ENCODE data around the gene TYMP. TPM values are rescaled to one million over a fixed set of nuclear protein-coding genes. Genes with fewer than 3 reads are reported as not detected.

The TYMP gene
- total and polyA plus RNA-seq, 2 of the 4 experiments (the other 2 are of a cell fraction) = 0.18 to 0.74 TPM

DNA sequence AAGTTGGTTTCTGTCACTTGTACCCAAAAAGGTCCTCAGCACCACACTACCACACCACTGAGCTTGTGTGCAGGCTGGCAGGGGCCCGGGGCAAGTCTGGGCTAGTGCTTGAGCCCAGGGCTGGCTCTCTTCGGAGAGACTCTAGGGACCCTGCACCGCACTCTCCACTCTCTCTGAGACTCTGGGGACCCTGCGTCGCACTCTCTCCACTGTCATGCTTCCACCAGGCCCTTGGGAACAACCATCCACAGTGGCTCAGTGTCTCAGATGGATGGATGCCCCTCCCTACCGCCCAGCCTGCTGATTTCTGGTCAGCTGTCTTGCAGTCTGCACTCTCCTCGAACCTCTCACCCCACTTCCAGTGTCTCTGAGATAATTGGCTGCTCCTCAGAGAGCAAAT, 52.9 kb downstream of the TYMP start:
- peak overlapping the region; percentile 16; the same call in 1 of the 2 replicates for H2BK120ac ChIP-seq (ENCODE audit: low read depth, low read length)
- no peak overlapping the region for H2AK5ac ChIP-seq (ENCODE audit: low read depth, low read length)
- POLR2A ChIA-PET (ENCODE audit: unreplicated experiment) = no interaction called here
- peaks cover 24% of the 10 kb centered on the region for H4K20me1 ChIP-seq (ENCODE audit: insufficient read depth, low read length)
- H2BK20ac ChIP-seq (ENCODE audit: low read depth, low read length) = no peak overlapping the region
- 0 out of 2 replicates have a peak overlapping the region, but pooled peaks have one; percentile 34 for H3K23ac ChIP-seq (ENCODE audit: low read depth, low read length)
- H4K5ac ChIP-seq (ENCODE audit: low read depth, low read length) = 0 out of 2 replicates have a peak overlapping the region, but pooled peaks have one; percentile 35
- intact Hi-C loops (cut with micrococcal nuclease) = no loop called here
- no peak overlapping the region for H3K18ac ChIP-seq (ENCODE audit: low read depth, low read length)
- peaks cover 2% of the 10 kb centered on the region; the same call in 1 of the 2 replicates for H3K36me3 ChIP-seq (ENCODE audit: control insufficient read depth, insufficient read depth, low read length)
- H3K4me2 ChIP-seq (ENCODE audit: low read depth, low read length) = no peak overlapping the region
- H3K79me1 ChIP-seq (ENCODE audit: low read depth in 1 of 2, low read length in 2 of 2) = peaks cover 13 to 24% of the 10 kb centered on the region in 2 experiments; a peak in 3 of 4 replicates
- no peaks in the 10 kb centered on the region for H3K9me3 ChIP-seq (ENCODE audit: control insufficient read depth, insufficient read depth, low read length)
- H3K4me3 ChIP-seq (ENCODE audit: insufficient read depth, low read depth, low read length) = no peak overlapping the region
- H3K9ac ChIP-seq (ENCODE audit: low read depth, low read length) = no peak overlapping the region
- dilution Hi-C loops (cut with HindIII; ENCODE audit: low sequenced_read_pairs, unreplicated experiment) = no loop called here
- peaks cover 21% of the 10 kb centered on the region for H3K27me3 ChIP-seq (ENCODE audit: control insufficient read depth, insufficient read depth, low read length)
- peaks cover 13% of the 10 kb centered on the region for H3K4me1 ChIP-seq (ENCODE audit: control insufficient read depth, insufficient read depth, low read length)
- no TSS peak for BruUV-seq (replicated peaks)
- CTCF ChIA-PET = no interaction called here
- H2AK9ac ChIP-seq (replicated peaks; ENCODE audit: low read depth, low read length, poor library complexity) = no peak overlapping the region
- H3K9me1 ChIP-seq (ENCODE audit: insufficient read depth, low read length) = peaks cover 13% of the 10 kb centered on the region
- ATAC-seq (ENCODE audit: low read depth) (no peak), DNase-seq (no peak)
- no peak overlapping the region for H2BK15ac ChIP-seq (ENCODE audit: low read depth, low read length)
- WGBS, 2 experiments (ENCODE audit: extremely low coverage in 2 of 2, insufficient read length in 1 of 2) = 60% methylated on average over 2 of the region's 7 CpGs; no CpG with 5 or more reads in 1 of the 2 experiments
- TF ChIP-seq CHD1 (IDR thresholded peaks at IDR 0.05; ENCODE audit: low read depth, low read length) (no peak), RFX5 (IDR thresholded peaks at IDR 0.05; ENCODE audit: low read depth, low read length) (no peak), MAZ (IDR thresholded peaks at IDR 0.05; ENCODE audit: borderline replicate concordance, low read depth, low read length) (no peak), RAD21 (IDR thresholded peaks at IDR 0.05; ENCODE audit: low read length) (no peak), FOS (IDR thresholded peaks at IDR 0.05; ENCODE audit: low read depth, low read length) (no peak)
- TF ChIP-seq, protein P1, sequence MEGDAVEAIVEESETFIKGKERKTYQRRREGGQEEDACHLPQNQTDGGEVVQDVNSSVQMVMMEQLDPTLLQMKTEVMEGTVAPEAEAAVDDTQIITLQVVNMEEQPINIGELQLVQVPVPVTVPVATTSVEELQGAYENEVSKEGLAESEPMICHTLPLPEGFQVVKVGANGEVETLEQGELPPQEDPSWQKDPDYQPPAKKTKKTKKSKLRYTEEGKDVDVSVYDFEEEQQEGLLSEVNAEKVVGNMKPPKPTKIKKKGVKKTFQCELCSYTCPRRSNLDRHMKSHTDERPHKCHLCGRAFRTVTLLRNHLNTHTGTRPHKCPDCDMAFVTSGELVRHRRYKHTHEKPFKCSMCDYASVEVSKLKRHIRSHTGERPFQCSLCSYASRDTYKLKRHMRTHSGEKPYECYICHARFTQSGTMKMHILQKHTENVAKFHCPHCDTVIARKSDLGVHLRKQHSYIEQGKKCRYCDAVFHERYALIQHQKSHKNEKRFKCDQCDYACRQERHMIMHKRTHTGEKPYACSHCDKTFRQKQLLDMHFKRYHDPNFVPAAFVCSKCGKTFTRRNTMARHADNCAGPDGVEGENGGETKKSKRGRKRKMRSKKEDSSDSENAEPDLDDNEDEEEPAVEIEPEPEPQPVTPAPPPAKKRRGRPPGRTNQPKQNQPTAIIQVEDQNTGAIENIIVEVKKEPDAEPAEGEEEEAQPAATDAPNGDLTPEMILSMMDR (conservative IDR thresholded peaks at IDR 0.05; ENCODE audit: low read depth, low read length) = no peak
- H3K56ac ChIP-seq (ENCODE audit: extremely low read depth, insufficient read depth, low read length) = no peak overlapping the region
- H3K27ac ChIP-seq (ENCODE audit: insufficient read depth, low read length) = no peak overlapping the region
- H4K8ac ChIP-seq (ENCODE audit: low read depth in 2 of 2, low read length in 2 of 2) = no peak overlapping the region
- no peak overlapping the region for H2BK5ac ChIP-seq (ENCODE audit: low read depth, low read length, poor library complexity, severe bottlenecking)
- no peak overlapping the region for H3K14ac ChIP-seq (replicated peaks; ENCODE audit: low read depth, low read length)
- H2AFZ ChIP-seq (replicated peaks; ENCODE audit: low read length, poor library complexity) = peak overlapping the region; percentile 33
- no peak overlapping the region for H4K91ac ChIP-seq (ENCODE audit: insufficient read depth, low read depth, low read length)
- in situ Hi-C loops (cut with MboI; ENCODE audit: low sequenced_read_pairs) = no loop called here
- H3K4ac ChIP-seq (ENCODE audit: low read depth, low read length) = 0 out of 2 replicates have a peak overlapping the region, but pooled peaks have one; percentile 35

Other genes with a start within 250 kb of the TYMP start
- 73.1 and 84.7 TPM in 2 replicates for gene PLXNB2, start 222.4 kb downstream of the TYMP start, total RNA-seq (2012; rRNA removed)
- 202 and 220 TPM in 2 replicates for gene PLXNB2, start 222.4 kb downstream of the TYMP start, polyA plus RNA-seq (2012; rRNA removed)
- 0.36 and 0.56 TPM in 2 replicates for gene DENND6B, start 203.0 kb downstream of the TYMP start, total RNA-seq (2012; rRNA removed)
- gene DENND6B, start 203.0 kb downstream of the TYMP start, polyA plus RNA-seq (2012; rRNA removed) = 4.9 and 5.3 TPM in 2 replicates
- gene PPP6R2, start 186.7 kb downstream of the TYMP start, total RNA-seq (2012; rRNA removed) = 49.4 and 51.6 TPM in 2 replicates
- gene PPP6R2, start 186.7 kb downstream of the TYMP start, polyA plus RNA-seq (2012; rRNA removed) = 46.9 and 49.2 TPM in 2 replicates
- gene SBF1, start 55.0 kb downstream of the TYMP start, total RNA-seq (2012; rRNA removed) = 21.5 and 22.8 TPM in 2 replicates
- 33.2 and 41.0 TPM in 2 replicates for gene SBF1, start 55.0 kb downstream of the TYMP start, polyA plus RNA-seq (2012; rRNA removed)
- 0.18 and 0.28 TPM in 2 replicates for gene ADM2, start 48.5 kb downstream of the TYMP start, total RNA-seq (2012; rRNA removed)
- 1.9 and 2.3 TPM in 2 replicates for gene ADM2, start 48.5 kb downstream of the TYMP start, polyA plus RNA-seq (2012; rRNA removed)
- not detected in 2 replicates for gene MIOX, start 43.2 kb downstream of the TYMP start, total RNA-seq (2012; rRNA removed)
- gene MIOX, start 43.2 kb downstream of the TYMP start, polyA plus RNA-seq (2012; rRNA removed) = not detected in 2 replicates
- gene LMF2, start 22.3 kb downstream of the TYMP start, total RNA-seq (2012; rRNA removed) = 15.6 and 16.8 TPM in 2 replicates
- 82.6 and 103 TPM in 2 replicates for gene LMF2, start 22.3 kb downstream of the TYMP start, polyA plus RNA-seq (2012; rRNA removed)
- 36.4 and 38.5 TPM in 2 replicates for gene NCAPH2, start 21.8 kb downstream of the TYMP start, total RNA-seq (2012; rRNA removed)
- 30.2 and 30.8 TPM in 2 replicates for gene NCAPH2, start 21.8 kb downstream of the TYMP start, polyA plus RNA-seq (2012; rRNA removed)
- 1.3 and 1.7 TPM in 2 replicates for gene SCO2, start 4.4 kb downstream of the TYMP start, total RNA-seq (2012; rRNA removed)
- 1.8 and 1.9 TPM in 2 replicates for gene SCO2, start 4.4 kb downstream of the TYMP start, polyA plus RNA-seq (2012; rRNA removed)
- gene KLHDC7B, start 15.9 kb upstream of the TYMP start, total RNA-seq (2012; rRNA removed) = not detected in 2 replicates
- 0.03 and 0.05 TPM in 2 replicates for gene KLHDC7B, start 15.9 kb upstream of the TYMP start, polyA plus RNA-seq (2012; rRNA removed)
- not detected in 2 replicates for gene SYCE3, start 32.9 kb upstream of the TYMP start, total RNA-seq (2012; rRNA removed)
- not detected in 2 replicates for gene SYCE3, start 32.9 kb upstream of the TYMP start, polyA plus RNA-seq (2012; rRNA removed)
- gene CPT1B, start 48.4 kb upstream of the TYMP start, total RNA-seq (2012; rRNA removed) = 0.36 and 0.56 TPM in 2 replicates
- gene CPT1B, start 48.4 kb upstream of the TYMP start, polyA plus RNA-seq (2012; rRNA removed) = 1.8 and 2.1 TPM in 2 replicates
- gene CHKB, start 52.8 kb upstream of the TYMP start, total RNA-seq (2012; rRNA removed) = 7.2 and 8.1 TPM in 2 replicates
- gene CHKB, start 52.8 kb upstream of the TYMP start, polyA plus RNA-seq (2012; rRNA removed) = 35.3 and 36.9 TPM in 2 replicates
- under 0.01 TPM in 2 replicates for gene MAPK8IP2, start 70.8 kb upstream of the TYMP start, total RNA-seq (2012; rRNA removed)
- 0.14 and 0.22 TPM in 2 replicates for gene MAPK8IP2, start 70.8 kb upstream of the TYMP start, polyA plus RNA-seq (2012; rRNA removed)
- gene ARSA, start 98.1 kb upstream of the TYMP start, total RNA-seq (2012; rRNA removed) = 3.1 and 3.4 TPM in 2 replicates
- 24.2 and 30.0 TPM in 2 replicates for gene ARSA, start 98.1 kb upstream of the TYMP start, polyA plus RNA-seq (2012; rRNA removed)
- 0.18 and 0.28 TPM in 2 replicates for gene SHANK3, start 142.8 kb upstream of the TYMP start, total RNA-seq (2012; rRNA removed)
- 1.5 and 2.2 TPM in 2 replicates for gene SHANK3, start 142.8 kb upstream of the TYMP start, polyA plus RNA-seq (2012; rRNA removed)
- gene ACR, start 208.2 kb upstream of the TYMP start, total RNA-seq (2012; rRNA removed) = not detected in 2 replicates
- gene ACR, start 208.2 kb upstream of the TYMP start, polyA plus RNA-seq (2012; rRNA removed) = not detected in 2 replicates